NCI-H1694 (cell line): Measurements from ENCODE around the gene CSRP1.
A peak's percentile ranks its signal among the peaks of the same experiment; 100 is the strongest.
"Not testable (repeated sequence)": the region's sequence is repeated elsewhere in the genome, so short reads cannot be mapped to it uniquely, and the experiment has no call there.

Experiments used
- DNase-seq: peaks from one replicate; lab custom pipeline; 2025; lab: John Stamatoyannopoulos, UW

The CSRP1 gene

GRCh38 chr1:201478666-201479065 is 28.3 kb downstream of the CSRP1 start:
- DNase-seq: not testable (repeated sequence)

DNA sequence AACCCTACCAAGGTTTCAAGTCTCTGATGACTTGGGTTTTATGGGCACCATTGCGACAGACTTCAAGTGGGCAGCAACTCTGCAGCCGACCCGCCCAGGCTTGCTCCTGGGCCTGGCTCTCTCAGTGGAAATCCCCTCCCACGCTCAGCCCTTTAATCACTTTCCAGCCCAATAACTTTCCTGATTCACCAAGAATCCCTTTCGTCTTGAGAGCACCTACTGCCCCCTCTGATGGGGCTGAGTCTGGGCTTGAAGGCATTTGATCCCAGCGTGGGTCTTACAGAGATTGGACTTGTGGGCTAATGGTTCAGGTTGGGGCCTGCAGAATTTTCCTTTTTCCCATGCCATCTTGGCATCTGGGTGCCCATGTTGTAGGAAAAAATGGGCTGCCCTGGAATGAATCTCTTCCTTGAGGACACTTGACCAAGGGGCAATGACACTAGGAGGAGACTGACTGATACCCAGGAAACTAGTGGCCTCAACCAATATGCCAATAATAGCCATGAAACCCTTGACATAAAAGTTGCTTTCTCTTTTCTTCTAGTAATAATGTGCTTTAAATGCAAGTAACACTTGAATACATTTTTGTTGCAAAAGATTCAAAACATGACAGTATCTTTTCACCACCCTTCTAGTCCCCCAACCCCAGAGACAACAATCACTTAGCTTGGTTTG is 30.1 kb downstream of the CSRP1 start:
- no peak for DNase-seq

DNA sequence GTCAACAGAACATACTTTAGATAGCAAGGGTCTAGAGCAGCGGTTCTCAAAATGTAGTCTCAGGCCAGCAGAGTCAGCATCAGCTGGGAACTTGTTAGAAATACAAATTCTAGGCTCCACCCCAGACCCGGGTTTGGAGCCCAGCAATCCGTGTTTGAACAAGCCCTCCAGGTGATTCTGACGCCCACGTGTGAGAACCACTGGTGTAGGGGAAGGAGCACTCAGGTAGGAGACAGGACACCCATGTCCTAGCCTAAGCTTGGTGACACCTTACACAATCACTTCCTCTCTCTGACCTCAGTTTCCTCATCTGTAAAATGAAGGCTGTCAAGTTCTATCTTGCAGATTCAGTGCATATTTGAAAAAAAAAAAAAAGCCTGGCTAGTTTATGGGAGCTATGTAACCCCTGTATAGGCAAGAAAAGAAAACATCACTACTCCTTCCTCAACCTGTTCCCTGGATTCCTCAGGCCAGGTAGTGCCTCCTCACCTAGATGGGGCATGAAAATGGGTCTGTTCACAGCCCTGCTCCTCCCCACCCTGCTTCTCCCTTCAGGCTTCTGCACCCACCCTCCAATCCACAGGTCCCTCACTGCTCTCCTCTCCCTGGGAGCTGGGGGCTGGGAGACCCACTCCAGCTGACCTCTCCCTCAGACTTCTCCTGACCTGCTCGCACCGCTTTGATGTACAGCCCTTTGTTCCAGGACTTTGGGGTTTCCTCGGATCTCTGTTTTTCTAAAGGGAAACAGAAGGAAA is 30.8 kb downstream of the CSRP1 start:
- no peak for DNase-seq

DNA sequence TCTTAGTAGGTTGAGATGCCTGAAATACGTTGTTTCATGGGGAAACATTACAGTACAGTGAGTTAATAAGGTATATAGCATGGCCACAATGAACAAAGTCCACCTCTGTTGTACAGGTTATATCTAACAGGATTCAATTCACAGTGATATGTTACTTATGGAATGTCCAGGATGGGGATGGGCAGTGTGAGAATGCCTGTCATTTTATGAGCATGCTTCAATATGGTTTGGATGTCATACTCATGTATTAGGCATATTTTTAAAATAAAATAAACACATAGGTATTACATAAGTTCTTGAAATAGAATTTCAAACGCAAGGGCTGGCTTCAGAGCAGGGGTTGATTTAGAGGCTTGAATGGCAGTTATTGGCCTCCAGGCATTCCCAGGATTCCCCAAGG is 31.8 kb downstream of the CSRP1 start:
- no peak for DNase-seq

GRCh38 chr1:201473296-201473695 is 33.6 kb downstream of the CSRP1 start:
- no peak for DNase-seq

GRCh38 chr1:201472321-201472720 is 34.6 kb downstream of the CSRP1 start:
- not testable (repeated sequence) for DNase-seq

- DNase-seq: no peak
These were observed 35.2 kb downstream of the CSRP1 start for GRCh38 chr1:201471772-201472171.

DNA sequence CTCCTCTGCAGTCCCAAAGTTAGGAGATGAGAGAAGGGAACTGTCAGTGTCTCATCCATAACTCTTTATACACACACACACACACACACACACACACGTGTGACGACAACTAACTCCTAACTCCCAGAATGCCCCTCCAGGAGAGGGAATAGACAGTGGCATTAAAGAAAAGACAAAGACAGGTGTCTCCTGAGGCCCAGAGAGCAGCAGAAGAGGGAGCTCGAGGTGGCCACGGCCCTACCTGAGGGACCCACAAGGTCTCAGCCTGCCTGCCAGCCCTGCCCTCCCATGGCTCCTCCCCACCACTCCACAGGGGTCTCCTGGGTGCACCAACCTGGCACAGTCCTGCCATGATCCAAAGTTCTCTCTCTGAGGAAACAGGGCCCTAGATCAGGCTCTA is 36.3 kb downstream of the CSRP1 start:
- DNase-seq: no peak

DNA sequence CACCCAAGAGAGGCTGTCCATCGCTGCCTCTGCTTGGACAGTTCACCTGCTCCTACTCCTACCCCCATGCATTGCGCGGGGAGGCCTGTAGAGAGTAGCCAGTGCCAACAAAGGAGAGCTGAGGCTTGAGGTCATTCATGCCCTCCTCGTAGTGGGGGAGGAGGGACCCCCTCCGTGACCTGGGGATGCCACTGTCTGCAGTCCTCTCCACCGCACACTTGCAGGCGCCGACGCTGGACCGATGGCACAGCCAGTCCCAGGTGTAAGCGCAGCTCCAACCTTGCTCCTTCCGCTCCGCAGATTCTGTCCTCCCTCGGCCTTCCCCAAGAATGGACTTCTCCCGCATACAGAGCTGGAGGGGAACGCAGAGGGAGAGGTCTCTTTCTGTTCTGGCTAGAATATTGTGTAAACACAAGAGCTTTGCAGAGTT is 37.3 kb downstream of the CSRP1 start:
- no peak for DNase-seq

GRCh38 chr1:201468844-201469644 is 37.9 kb downstream of the CSRP1 start, which contains the start of gene PHLDA3:
PHLDA3 (minus strand) TSS chr1:201469188; CDS start chr1:201468786, 402 bp downstream.
- DNase-seq: peak; percentile 87

- DNase-seq: no peak
These were observed 38.5 kb downstream of the CSRP1 start for GRCh38 chr1:201468501-201468843.

DNA sequence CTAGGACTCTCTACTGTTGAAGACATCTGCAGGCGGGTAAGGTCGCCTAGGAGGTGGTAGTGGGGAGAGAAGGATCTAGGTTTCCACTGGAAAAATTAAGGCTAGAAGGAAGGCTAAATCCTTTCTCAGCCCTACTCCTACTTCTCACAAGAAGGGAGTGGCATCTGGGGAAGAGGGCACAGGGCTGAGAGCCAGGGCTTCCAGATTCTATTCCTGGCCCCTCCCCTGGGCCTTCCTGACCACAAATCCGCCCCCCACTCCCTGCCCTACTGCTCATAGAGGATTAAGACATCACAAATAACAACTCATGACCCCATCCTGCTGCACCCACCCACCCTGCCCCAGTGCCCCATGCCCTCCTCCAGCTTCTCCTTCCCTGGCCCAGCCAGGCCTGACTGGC is 40.4 kb downstream of the CSRP1 start:
- no peak for DNase-seq

DNA sequence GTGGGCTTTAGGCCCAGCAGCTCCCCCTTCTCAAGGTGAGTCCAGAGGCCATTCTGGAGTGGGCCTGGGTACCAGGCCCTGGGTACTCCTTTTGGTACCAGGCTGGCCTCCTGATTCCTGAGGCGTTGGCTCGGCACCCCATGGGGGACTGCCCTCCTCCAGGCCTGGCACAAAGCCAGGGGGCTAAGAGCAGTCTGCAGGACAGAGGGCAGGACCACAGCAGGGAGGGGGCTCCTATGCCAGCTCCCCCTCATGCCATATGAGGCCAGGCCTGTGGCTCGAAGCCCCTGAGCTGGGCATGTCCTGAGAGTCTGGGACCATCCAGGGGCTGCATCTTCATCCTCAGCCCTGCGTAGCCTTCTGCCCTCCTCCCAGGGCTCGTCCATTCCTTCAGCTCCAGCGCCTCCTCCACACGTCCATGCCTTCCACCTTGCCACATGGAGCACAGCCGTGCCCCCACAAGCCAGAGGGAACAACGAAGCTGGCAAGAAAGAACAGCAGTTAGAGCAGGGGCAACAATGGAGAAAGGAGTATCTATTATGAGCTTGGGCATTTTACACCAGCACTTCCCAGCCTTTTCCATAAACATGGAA is 41.1 kb downstream of the CSRP1 start:
- DNase-seq: no peak

GRCh38 chr1:201463071-201463552 is 43.8 kb downstream of the CSRP1 start:
- no peak for DNase-seq

DNA sequence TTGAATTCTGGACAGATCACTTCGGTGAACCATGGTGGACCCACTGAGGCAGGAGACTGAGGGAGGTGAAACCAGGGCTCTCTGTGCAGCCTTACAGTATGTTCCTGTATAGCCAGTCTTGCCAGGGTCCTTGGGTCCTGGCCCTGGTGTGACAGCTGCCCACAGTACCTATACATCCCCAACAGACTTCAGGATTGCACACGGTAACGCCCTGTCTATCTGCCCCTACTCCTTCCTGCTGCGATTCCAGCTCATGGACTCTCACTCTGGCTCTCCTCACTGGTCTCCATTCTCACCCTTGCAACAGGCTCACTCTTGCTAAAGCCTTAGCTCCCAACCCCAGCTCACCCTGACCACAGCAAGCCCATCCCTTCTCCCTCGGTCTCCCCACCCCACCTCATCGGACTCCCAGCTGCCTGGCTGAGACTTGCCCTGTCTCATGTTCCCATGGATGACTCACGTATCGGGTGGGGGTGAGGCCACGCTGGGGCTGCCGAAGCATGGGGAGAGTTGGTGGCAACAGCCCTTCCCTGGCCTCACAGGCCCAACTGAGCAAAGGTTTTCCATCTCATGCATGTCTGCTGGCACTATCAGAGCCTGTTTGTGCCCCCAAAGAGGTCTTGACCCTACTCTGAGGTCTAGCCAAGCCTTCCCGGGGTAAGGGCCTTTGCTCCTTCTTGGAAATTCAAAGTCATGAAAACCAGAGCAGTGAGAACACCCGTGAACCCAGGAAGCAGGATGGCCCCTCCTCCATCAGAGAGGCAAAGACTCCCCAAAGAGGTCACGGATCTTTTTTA is 45.1 kb downstream of the CSRP1 start:
- no peak for DNase-seq

GRCh38 chr1:201460814-201461644 is 45.9 kb downstream of the CSRP1 start:
- no peak for DNase-seq

DNA sequence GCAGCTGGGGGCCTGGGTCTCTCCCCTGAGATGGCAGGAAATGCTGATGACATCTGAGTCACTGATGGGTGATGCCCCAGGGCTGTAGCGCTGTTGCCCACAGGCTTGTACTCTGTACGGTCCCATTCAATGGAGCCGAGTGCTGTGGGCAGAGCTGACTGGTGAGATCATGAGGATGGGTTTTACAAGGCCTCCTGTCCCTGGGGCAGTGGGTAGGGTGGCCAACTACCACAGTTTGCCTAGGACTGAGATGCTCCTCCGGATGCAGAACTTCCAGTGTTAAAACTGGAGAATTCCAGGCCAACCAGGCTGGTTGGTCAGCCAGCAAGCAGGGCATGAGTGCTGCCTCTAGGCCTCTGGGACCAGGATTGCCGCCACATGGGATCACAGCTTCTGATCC is 47.1 kb downstream of the CSRP1 start:
- no peak for DNase-seq

DNA sequence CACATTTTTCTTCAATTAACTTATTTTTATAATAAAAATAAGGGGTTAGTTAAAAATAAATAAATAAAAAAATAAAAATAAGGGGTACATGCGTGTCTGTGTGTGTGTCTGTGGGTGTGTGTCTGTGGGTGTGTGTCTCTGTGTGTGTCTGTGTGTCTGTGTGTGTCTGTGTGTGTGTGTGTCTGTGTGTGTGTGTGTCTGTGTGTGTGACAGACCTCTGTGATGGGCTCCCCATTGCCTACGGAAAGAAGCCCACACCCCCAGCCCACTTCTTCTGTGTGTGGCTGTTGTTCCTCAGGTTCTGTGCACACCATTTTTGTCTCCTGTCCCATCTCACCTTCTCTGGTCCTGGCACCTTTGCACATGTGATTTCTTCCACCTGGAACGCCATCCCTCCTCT is 47.9 kb downstream of the CSRP1 start:
- no peak for DNase-seq

DNA sequence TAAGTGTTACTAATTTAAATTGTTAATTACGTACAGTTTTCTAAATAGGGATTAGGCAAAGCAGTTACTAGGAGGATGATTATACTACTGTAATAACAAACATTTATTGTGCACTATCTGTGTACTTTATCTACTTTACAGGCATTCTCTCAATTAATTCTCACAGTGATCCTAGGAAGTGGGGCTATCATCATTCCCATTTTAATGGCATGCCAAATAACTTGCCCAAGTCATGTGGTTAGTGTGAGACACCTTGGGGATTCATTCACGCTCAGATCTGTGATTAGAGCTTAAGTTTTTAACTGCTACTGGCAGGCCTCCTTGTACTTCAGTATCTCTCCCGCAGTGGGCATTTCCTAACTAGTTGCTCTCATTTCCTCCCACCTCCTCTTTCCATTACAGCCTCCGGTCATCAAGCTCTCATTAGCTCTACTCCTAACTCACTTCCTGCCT is 49.4 kb downstream of the CSRP1 start:
- DNase-seq: no peak

- DNase-seq: no peak
These were observed 50.2 kb downstream of the CSRP1 start for GRCh38 chr1:201456499-201457309.
